Endothelial cell of umbilical vein (primary cell): Measurements from ENCODE around the gene CNOT6. TPM values are rescaled to one million over a fixed set of nuclear protein-coding genes. Genes with fewer than 3 reads are reported as not detected.

Source experiments
- BruUV-seq: library from RNA; stranded (reverse); fragments of 400-500 nt; replicated peaks from 2 replicates; lab custom pipeline; 2021; lab: Mats Ljungman, UMichigan
- CTCF ChIA-PET: fragments of 300-600, 350-600 bp; sonication (Branson Sonifier 250); formaldehyde crosslinking; loops from one replicate; lab custom pipeline; 2021; ENCODE audit warnings: antibody characterized with exemption, inconsistent platforms; lab: Charles Lee
- POLR2A ChIA-PET: fragments of 300-600, 350-600 bp; sonication (Branson Sonifier 250); formaldehyde crosslinking; loops from one replicate; lab custom pipeline; 2021; ENCODE audit warnings: antibody characterized with exemption, inconsistent platforms; lab: Charles Lee
- DNase-seq: peaks from one replicate; pipeline ENCODE4 v3.0.0-alpha.2; 2011; ENCODE audit warnings: low read depth, low spot score
- FAIRE-seq: peaks from 2 replicates; lab custom pipeline; 2011; peaks lifted over from hg19 to GRCh38; lab: Jason Lieb, UNC
- H2AFZ ChIP-seq: 2 replicates; pipeline ENCODE4 v1.6.0; 2012; ENCODE audit warnings: low read depth, low read length, control low read depth, inconsistent platforms
- H3K27ac ChIP-seq: 2 replicates; pipeline ENCODE4 v1.5.1; 2011; ENCODE audit warnings: low read depth, mild to moderate bottlenecking, control low read depth, low read length, moderate library complexity; ENCODE audit not compliant: insufficient read depth
- H3K27me3 ChIP-seq, 2 experiments: 2 replicates each; pipeline versions ENCODE4 v1.6.0 to v1.6.1; 2011; ENCODE audit warnings: low read length in 2 of 2, mixed read lengths in 1 of 2; ENCODE audit not compliant: control insufficient read depth in 2 of 2, insufficient read depth in 2 of 2
- H3K36me3 ChIP-seq, 2 experiments: 2 replicates in 1 of 2; 3 replicates in 1 of 2; pipeline ENCODE4 v1.5.1; 2011; ENCODE audit warnings: low read length in 2 of 2, mild to moderate bottlenecking in 1 of 2, moderate library complexity in 1 of 2; ENCODE audit not compliant: control insufficient read depth in 2 of 2, insufficient read depth in 2 of 2; ENCODE audit errors: extremely low read depth in 1 of 2
- H3K4me1 ChIP-seq: 3 replicates; pipeline ENCODE4 v1.5.1; 2011; ENCODE audit warnings: mild to moderate bottlenecking, low read length; ENCODE audit not compliant: control insufficient read depth, insufficient read depth; ENCODE audit errors: extremely low read depth
- H3K4me2 ChIP-seq: 2 replicates; pipeline ENCODE4 v1.6.1; 2011; ENCODE audit warnings: low read length, control low read depth, mixed read lengths; ENCODE audit not compliant: insufficient read depth
- H3K4me3 ChIP-seq, 3 experiments: fragments of 200-600 bp in 1 of 3; sonication (generic), shearing (Covaris generic) in 1 of 3; replicated peaks in 1 of 3; 2 replicates each; pipeline ENCODE4 v1.5.1; 2011 to 2016; ENCODE audit warnings: control low read depth in 3 of 3, low read length in 3 of 3, mild to moderate bottlenecking in 2 of 3, inconsistent platforms in 1 of 3, low read depth in 1 of 3, moderate library complexity in 1 of 3; ENCODE audit not compliant: insufficient read depth in 1 of 3
- H3K79me2 ChIP-seq: 2 replicates; pipeline ENCODE4 v1.6.0; 2012; ENCODE audit warnings: low read length, inconsistent platforms; ENCODE audit not compliant: control insufficient read depth, insufficient read depth
- H3K9ac ChIP-seq: replicated peaks from 2 replicates; pipeline ENCODE3; 2011; ENCODE audit warnings: low read length, control low read depth; ENCODE audit not compliant: insufficient read depth; ENCODE audit errors: extremely low read depth
- H3K9me1 ChIP-seq: replicated peaks from 3 replicates; pipeline ENCODE4 v1.6.0; 2011; ENCODE audit warnings: mild to moderate bottlenecking, low read length; ENCODE audit not compliant: control insufficient read depth, insufficient read depth; ENCODE audit errors: extremely low read depth
- H3K9me3 ChIP-seq: replicated peaks from 2 replicates; pipeline ENCODE4 v1.5.1; 2012; ENCODE audit warnings: low read length, inconsistent platforms; ENCODE audit not compliant: control insufficient read depth, insufficient read depth
- H4K20me1 ChIP-seq: replicated peaks from 2 replicates; pipeline ENCODE3; 2011; ENCODE audit warnings: mild to moderate bottlenecking, low read length; ENCODE audit not compliant: control insufficient read depth, insufficient read depth; ENCODE audit errors: extremely low read depth
- EZH2 ChIP-seq: IDR thresholded peaks from 2 replicates; pipeline ENCODE4 v1.6.1; 2012; ENCODE audit warnings: borderline replicate concordance, low read depth, mild to moderate bottlenecking, moderate library complexity, low read length, inconsistent platforms; ENCODE audit not compliant: severe bottlenecking
- FOS ChIP-seq: IDR thresholded peaks from 2 replicates; pipeline ENCODE4 v1.6.1; 2011; ENCODE audit warnings: mild to moderate bottlenecking, low read length, moderate library complexity, borderline replicate concordance; ENCODE audit not compliant: insufficient read depth
- GATA2 ChIP-seq: IDR thresholded peaks from 2 replicates; pipeline ENCODE4 v1.7.0; 2011; ENCODE audit warnings: low read depth, mild to moderate bottlenecking, moderate library complexity, mixed read lengths, low read length; ENCODE audit not compliant: insufficient read length, insufficient read depth
- JUN ChIP-seq: IDR thresholded peaks from 2 replicates; pipeline ENCODE4 v1.6.1; 2011; ENCODE audit warnings: borderline replicate concordance, low read depth; ENCODE audit not compliant: insufficient read length, insufficient read depth
- POLR2A ChIP-seq: IDR thresholded peaks from 2 replicates; pipeline ENCODE4 v1.6.1; 2012; ENCODE audit warnings: low read depth, mild to moderate bottlenecking, control low read depth, low read length
- dilution Hi-C: fragments of 300-500 bp; cut with MboI; formaldehyde crosslinking; loops from one replicate; pipeline ENCODE4 v1.15.0; 2019; ENCODE audit warnings: low sequenced_read_pairs; ENCODE audit not compliant: extremely low pct_ligation_motif_present
- intact Hi-C: fragments of 100-400 bp; cut with micrococcal nuclease; formaldehyde crosslinking; loops from one replicate; pipeline ENCODE4 v1.10.0; 2022
- polyA plus RNA-seq, 4 experiments: library from polyadenylated mRNA; depleted of rRNA in 3 of 4; stranded (reverse) in 3 of 4; unstranded in 1 of 4; fragments of >200 nt; gene quantifications; 2 replicates each; pipeline versions ENCODE4 v1.2.1 to v1.2.3, GENCODE V29; 2011 to 2012; ENCODE audit warnings: missing spikeins in 1 of 4
- total RNA-seq: library from RNA; stranded (reverse); gene quantifications from 2 replicates; pipeline ENCODE4 v1.2.3, GENCODE V29; 2021
- TF ChIP-seq, protein P1 (sequence below): IDR thresholded peaks from 2 replicates; pipeline ENCODE4 v1.6.1; 2011; ENCODE audit not compliant: insufficient read depth, insufficient read length
- TF ChIP-seq, protein P2 (sequence below), 2 donors: IDR thresholded peaks; 1 replicate in 1 of 2; 2 replicates in 1 of 2; pipeline ENCODE4 v1.5.1; 2011; ENCODE audit warnings: low read length in 2 of 2, mild to moderate bottlenecking in 2 of 2, moderate library complexity in 2 of 2, control low read depth in 1 of 2, inconsistent platforms in 1 of 2, low read depth in 1 of 2; ENCODE audit not compliant: insufficient read depth in 1 of 2; ENCODE audit errors: extremely low read depth in 1 of 2

Gene CNOT6
- total and polyA plus RNA-seq, 2 donors (not counting 3 experiments of a cell fraction or from before 2014, with no cell fraction given), result 9.2 to 33.8 TPM

DNA sequence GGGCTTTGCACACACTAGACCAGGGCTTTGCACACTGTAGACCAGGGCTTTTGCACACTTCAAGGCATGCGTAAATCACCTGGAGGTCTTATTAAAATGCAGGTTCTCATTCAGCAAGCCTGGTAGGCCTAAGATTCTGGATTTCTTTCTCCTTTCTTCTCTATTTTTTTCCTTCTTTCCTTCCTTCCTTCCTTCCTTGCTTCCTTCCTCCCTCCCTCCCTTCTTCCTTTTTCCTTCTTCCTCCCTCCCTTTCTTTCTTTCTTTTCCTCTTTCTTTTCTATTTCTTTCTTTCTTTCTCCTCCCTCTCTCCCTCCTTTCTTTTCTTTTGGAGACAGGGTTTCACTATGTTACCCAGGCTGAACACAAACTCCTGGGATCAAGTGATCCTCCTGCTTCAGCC, 24.3 kb upstream of the CNOT6 start:
- Histone ChIP-seq H3K79me2 (no peaks in the 10 kb centered on the region), H2AFZ (no peak overlapping the region), H4K20me1 (no peaks in the 10 kb centered on the region), H3K4me3 (no peak overlapping the region), H3K36me3 (no peaks in the 10 kb centered on the region), H3K27me3 (peaks cover 0 to 2% of the 10 kb centered on the region in 2 experiments), H3K27ac (no peak overlapping the region), H3K9me3 (no peaks in the 10 kb centered on the region), H3K4me2 (no peak overlapping the region), H3K4me1 (no peaks in the 10 kb centered on the region), H3K9ac (no peak overlapping the region), H3K9me1 (no peaks in the 10 kb centered on the region)
- TF ChIP-seq, protein P1, sequence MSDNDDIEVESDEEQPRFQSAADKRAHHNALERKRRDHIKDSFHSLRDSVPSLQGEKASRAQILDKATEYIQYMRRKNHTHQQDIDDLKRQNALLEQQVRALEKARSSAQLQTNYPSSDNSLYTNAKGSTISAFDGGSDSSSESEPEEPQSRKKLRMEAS, result no peak
- no peak for TF ChIP-seq FOS
- TF ChIP-seq GATA2, result no peak
- no peak for TF ChIP-seq JUN
- TF ChIP-seq POLR2A, result no peak
- TF ChIP-seq, protein P2, sequence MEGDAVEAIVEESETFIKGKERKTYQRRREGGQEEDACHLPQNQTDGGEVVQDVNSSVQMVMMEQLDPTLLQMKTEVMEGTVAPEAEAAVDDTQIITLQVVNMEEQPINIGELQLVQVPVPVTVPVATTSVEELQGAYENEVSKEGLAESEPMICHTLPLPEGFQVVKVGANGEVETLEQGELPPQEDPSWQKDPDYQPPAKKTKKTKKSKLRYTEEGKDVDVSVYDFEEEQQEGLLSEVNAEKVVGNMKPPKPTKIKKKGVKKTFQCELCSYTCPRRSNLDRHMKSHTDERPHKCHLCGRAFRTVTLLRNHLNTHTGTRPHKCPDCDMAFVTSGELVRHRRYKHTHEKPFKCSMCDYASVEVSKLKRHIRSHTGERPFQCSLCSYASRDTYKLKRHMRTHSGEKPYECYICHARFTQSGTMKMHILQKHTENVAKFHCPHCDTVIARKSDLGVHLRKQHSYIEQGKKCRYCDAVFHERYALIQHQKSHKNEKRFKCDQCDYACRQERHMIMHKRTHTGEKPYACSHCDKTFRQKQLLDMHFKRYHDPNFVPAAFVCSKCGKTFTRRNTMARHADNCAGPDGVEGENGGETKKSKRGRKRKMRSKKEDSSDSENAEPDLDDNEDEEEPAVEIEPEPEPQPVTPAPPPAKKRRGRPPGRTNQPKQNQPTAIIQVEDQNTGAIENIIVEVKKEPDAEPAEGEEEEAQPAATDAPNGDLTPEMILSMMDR (IDR thresholded peaks at IDR 0.05; ENCODE audit: extremely low read depth in 1 of 2, insufficient read depth in 1 of 2, low read depth in 1 of 2, low read length in 2 of 2), result no peak
- TF ChIP-seq EZH2, result no peak
- BruUV-seq, result no TSS peak
- DNase-seq (no peak), FAIRE-seq (no peak)
- intact Hi-C loops, result loop anchor here (5.0 kb wide), 2 partner anchors 118 to 202 kb away; partner anchors contain the start of gene GFPT2
- dilution Hi-C loops, result no loop called here
- POLR2A ChIA-PET, result no interaction called here
- CTCF ChIA-PET, result interaction anchor here (2.0 to 4.6 kb wide), 4 partner anchors 176 to 342 kb away, joined by 5 to 35 read pairs (median 22); partner anchors contain the start of gene RASGEF1C
